ENCODE results near the gene PARD3B. TPM values are rescaled to one million over a fixed set of nuclear protein-coding genes. Genes with fewer than 3 reads are reported as not detected.

PARD3B gene
- total and polyA plus RNA-seq, 2 of the 4 experiments (the other 2 are of a cell fraction) = 3.3 to 15.6 TPM

- Histone ChIP-seq H4K20me1 (ENCODE audit: insufficient read depth, low read length) (no peaks in the 10 kb centered on the region; the same call in 1 of the 2 replicates), H2AK5ac (ENCODE audit: low read depth, low read length) (no peak overlapping the region), H3K9me1 (ENCODE audit: insufficient read depth, low read length) (no peaks in the 10 kb centered on the region), H3K9me3 (ENCODE audit: control insufficient read depth, insufficient read depth, low read length) (no peaks in the 10 kb centered on the region), H3K9ac (ENCODE audit: low read depth, low read length) (no peak overlapping the region), H2AFZ (replicated peaks; ENCODE audit: low read length, poor library complexity) (no peak overlapping the region), H3K27me3 (ENCODE audit: control insufficient read depth, insufficient read depth, low read length) (no peaks in the 10 kb centered on the region), H3K4me1 (ENCODE audit: control insufficient read depth, insufficient read depth, low read length) (peaks cover 6% of the 10 kb centered on the region; the same call in 1 of the 2 replicates), H3K4me2 (ENCODE audit: low read depth, low read length) (no peak overlapping the region), H2AK9ac (replicated peaks; ENCODE audit: low read depth, low read length, poor library complexity) (no peak overlapping the region), H3K56ac (ENCODE audit: extremely low read depth, insufficient read depth, low read length) (no peak overlapping the region), H2BK20ac (ENCODE audit: low read depth, low read length) (no peak overlapping the region), H4K5ac (ENCODE audit: low read depth, low read length) (no peak overlapping the region), H3K79me1 (ENCODE audit: low read depth in 1 of 2, low read length in 2 of 2) (peaks cover 12 to 26% of the 10 kb centered on the region in 2 experiments), H2BK15ac (ENCODE audit: low read depth, low read length) (no peak overlapping the region), H2BK120ac (ENCODE audit: low read depth, low read length) (no peak overlapping the region), H3K18ac (ENCODE audit: low read depth, low read length) (no peak overlapping the region), H3K27ac (ENCODE audit: insufficient read depth, low read length) (no peak overlapping the region), H2BK5ac (ENCODE audit: low read depth, low read length, poor library complexity, severe bottlenecking) (no peak overlapping the region), H3K23ac (ENCODE audit: low read depth, low read length) (no peak overlapping the region), H3K36me3 (ENCODE audit: control insufficient read depth, insufficient read depth, low read length) (no peaks in the 10 kb centered on the region), H3K4me3 (ENCODE audit: insufficient read depth, low read depth, low read length) (no peak overlapping the region), H3K4ac (ENCODE audit: low read depth, low read length) (no peak overlapping the region), H4K91ac (ENCODE audit: insufficient read depth, low read depth, low read length) (no peak overlapping the region; the same call in 1 of the 2 replicates), H3K14ac (replicated peaks; ENCODE audit: low read depth, low read length) (no peak overlapping the region), H4K8ac (ENCODE audit: low read depth in 2 of 2, low read length in 2 of 2) (no peak overlapping the region)
- ChIA-PET POLR2A (ENCODE audit: unreplicated experiment) (no interaction called here), CTCF (interaction anchor here (1.3 kb wide), 1 partner anchor 17 kb away, joined by 3 read pairs; no protein-coding TSS in a partner anchor)
- intact Hi-C loops (cut with micrococcal nuclease) (no loop called here), dilution Hi-C loops (cut with HindIII; ENCODE audit: low sequenced_read_pairs, unreplicated experiment) (no loop called here), in situ Hi-C loops (cut with MboI; ENCODE audit: low sequenced_read_pairs) (no loop called here)
- DNase-seq (no peak), ATAC-seq (ENCODE audit: low read depth) (no peak)
- no TSS peak for BruUV-seq (replicated peaks)
- TF ChIP-seq RFX5 (IDR thresholded peaks at IDR 0.05; ENCODE audit: low read depth, low read length) = no peak
- TF ChIP-seq RAD21 (IDR thresholded peaks at IDR 0.05; ENCODE audit: low read length) = no peak
- TF ChIP-seq RCOR1 (IDR thresholded peaks at IDR 0.05; ENCODE audit: insufficient replicate concordance, low read length) = no peak
- TF ChIP-seq NFE2L2 (IDR thresholded peaks at IDR 0.05; ENCODE audit: low read depth, low read length) = no peak
- TF ChIP-seq MAZ (IDR thresholded peaks at IDR 0.05; ENCODE audit: borderline replicate concordance, low read depth, low read length) = no peak
- no peak for TF ChIP-seq ELK1 (IDR thresholded peaks at IDR 0.05; ENCODE audit: borderline replicate concordance, low read depth, low read length)
- no peak for TF ChIP-seq CHD1 (IDR thresholded peaks at IDR 0.05; ENCODE audit: low read depth, low read length)
- TF ChIP-seq CEBPB (IDR thresholded peaks at IDR 0.05; ENCODE audit: low read depth, low read length) = no peak
- TF ChIP-seq BHLHE40 (IDR thresholded peaks at IDR 0.05; ENCODE audit: low read depth, low read length) = no peak
- no peak for TF ChIP-seq MAFK (IDR thresholded peaks at IDR 0.05; ENCODE audit: low read depth, low read length)
- TF ChIP-seq MXI1 (IDR thresholded peaks at IDR 0.05; ENCODE audit: borderline replicate concordance, low read depth, low read length) = no peak
- TF ChIP-seq, protein P1, sequence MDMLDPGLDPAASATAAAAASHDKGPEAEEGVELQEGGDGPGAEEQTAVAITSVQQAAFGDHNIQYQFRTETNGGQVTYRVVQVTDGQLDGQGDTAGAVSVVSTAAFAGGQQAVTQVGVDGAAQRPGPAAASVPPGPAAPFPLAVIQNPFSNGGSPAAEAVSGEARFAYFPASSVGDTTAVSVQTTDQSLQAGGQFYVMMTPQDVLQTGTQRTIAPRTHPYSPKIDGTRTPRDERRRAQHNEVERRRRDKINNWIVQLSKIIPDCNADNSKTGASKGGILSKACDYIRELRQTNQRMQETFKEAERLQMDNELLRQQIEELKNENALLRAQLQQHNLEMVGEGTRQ (IDR thresholded peaks at IDR 0.05; ENCODE audit: low read depth, low read length) = no peak
- TF ChIP-seq POLR2A (IDR thresholded peaks at IDR 0.05; ENCODE audit: low read depth, low read length) = no peak
- no peak for TF ChIP-seq FOS (IDR thresholded peaks at IDR 0.05; ENCODE audit: low read depth, low read length)
- TF ChIP-seq CTCF (conservative IDR thresholded peaks at IDR 0.05; ENCODE audit: low read depth, low read length) = no peak
- 100% methylated on average over 5 of the region's 10 CpGs; no CpG with 5 or more reads in 1 of the 2 experiments for WGBS, 2 experiments (ENCODE audit: extremely low coverage in 2 of 2, insufficient read length in 1 of 2)
These were observed 132.8 kb downstream of the PARD3B start for GRCh38 chr2:204678031-204678430.
